ENCODE data around the gene CLINT1. TPM values are rescaled to one million over a fixed set of nuclear protein-coding genes. Genes with fewer than 3 reads are reported as not detected.

CLINT1 gene
- total RNA-seq, 1 experiment from 2014 or later = 137 TPM

DNA sequence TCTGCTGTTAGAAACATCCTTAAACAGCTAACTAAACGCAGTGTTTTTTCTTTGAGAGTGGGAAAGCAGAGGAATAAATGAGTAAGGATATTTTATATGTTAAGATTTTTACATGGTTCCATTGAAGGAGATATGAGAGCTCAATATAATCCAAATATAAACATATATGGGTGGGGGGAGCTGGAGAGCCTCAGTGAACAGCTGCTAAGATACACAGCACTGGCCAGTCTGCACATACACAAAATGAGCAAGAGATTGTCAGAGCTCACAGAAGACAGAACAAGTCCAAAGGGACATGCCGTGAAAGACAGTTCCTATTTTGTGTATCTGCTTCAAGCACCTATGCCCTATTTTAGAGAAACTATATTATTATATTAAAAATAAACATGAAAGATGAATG lies 46.9 kb downstream of the CLINT1 start:
- DNase-seq = no peak
- no peak overlapping the region for H3K4me3 ChIP-seq
- peaks cover 70% of the 10 kb centered on the region for H3K36me3 ChIP-seq
- H3K9me3 ChIP-seq = no peaks in the 10 kb centered on the region
- H3K27me3 ChIP-seq = no peaks in the 10 kb centered on the region

DNA sequence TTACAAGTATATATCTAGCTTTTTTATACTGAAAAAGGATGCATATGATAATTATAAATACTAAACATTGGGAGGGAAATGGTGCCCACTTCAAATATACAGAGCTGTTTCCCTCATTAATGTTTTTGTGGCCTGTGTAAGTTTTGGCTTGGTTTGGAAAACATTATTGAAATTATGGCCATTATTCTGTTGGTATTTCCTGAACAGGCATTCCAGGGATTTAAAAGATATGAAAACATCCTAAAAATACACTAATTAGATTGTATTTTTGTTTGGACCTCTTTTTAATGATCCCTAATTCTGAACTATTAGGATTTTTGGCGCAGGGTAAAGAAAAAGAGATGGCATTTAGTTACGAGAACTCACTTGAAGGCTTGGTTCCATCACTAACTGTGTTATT lies 50.9 kb downstream of the CLINT1 start:
- Histone ChIP-seq H3K9me3 (no peaks in the 10 kb centered on the region), H3K27me3 (no peaks in the 10 kb centered on the region), H3K36me3 (peaks cover 72% of the 10 kb centered on the region), H3K4me3 (no peak overlapping the region)
- no peak for DNase-seq

DNA sequence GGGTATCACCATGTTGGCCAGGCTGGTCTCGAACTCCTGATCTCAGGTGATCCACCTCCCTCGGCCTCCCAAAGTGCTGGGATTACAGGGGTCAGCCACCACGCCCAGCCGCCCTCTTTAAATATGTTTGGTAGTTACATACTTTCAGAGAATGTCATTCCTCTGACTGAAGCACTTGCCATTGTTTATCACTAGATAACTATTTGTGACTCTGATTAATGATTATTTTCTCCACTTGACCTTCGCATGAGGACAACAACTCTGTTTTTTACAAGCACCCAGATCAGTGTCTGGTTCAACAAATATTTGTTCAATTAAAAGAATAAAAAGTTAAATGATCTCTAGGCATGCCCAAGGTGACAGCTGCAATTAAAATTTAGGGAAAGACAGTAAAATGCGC lies 56.2 kb downstream of the CLINT1 start:
- no peak for DNase-seq
- Histone ChIP-seq H3K9me3 (no peaks in the 10 kb centered on the region), H3K4me3 (no peak overlapping the region), H3K27me3 (no peaks in the 10 kb centered on the region), H3K36me3 (peaks cover 58% of the 10 kb centered on the region)

DNA sequence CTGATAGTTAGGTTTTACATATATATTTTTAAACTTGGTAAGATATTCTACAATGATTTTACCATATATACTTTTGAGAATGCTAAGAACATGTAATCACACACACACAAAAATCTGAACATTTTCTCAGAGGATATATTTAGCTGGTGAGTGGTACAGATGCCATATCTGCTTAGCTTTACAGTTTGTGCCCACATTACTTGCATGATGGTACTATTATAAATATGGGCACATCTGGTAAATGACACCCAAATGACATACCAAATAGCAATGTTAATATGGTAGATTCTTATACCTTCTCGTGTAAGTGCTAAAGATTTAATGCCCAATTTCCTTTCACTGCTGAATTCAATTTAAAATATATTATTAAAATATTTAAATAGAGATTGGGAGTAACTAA lies 58.8 kb downstream of the CLINT1 start:
- Histone ChIP-seq H3K36me3 (peaks cover 50% of the 10 kb centered on the region), H3K27me3 (no peaks in the 10 kb centered on the region), H3K4me3 (no peak overlapping the region), H3K9me3 (no peaks in the 10 kb centered on the region)
- DNase-seq = no peak

DNA sequence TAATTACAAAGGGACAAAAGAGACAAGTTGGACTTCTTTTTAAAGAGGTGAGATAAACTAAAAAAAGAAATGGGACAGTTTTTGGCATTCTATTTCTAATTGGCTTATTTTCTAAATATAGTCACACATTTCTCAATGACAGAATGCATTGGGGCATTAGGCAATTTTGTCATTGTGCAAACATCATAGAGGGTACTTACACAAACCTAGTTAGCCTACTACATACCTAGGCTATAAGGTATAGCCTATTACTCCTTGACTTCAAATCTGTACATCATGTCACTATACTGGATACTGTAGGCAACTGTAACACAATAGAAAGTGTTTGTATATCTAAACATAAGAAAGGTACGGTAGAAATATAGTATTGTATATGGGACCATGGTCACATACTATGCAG lies 59.4 kb downstream of the CLINT1 start:
- peaks cover 47% of the 10 kb centered on the region for H3K36me3 ChIP-seq
- H3K4me3 ChIP-seq = no peak overlapping the region
- no peak for DNase-seq
- H3K9me3 ChIP-seq = no peaks in the 10 kb centered on the region
- no peaks in the 10 kb centered on the region for H3K27me3 ChIP-seq

DNA sequence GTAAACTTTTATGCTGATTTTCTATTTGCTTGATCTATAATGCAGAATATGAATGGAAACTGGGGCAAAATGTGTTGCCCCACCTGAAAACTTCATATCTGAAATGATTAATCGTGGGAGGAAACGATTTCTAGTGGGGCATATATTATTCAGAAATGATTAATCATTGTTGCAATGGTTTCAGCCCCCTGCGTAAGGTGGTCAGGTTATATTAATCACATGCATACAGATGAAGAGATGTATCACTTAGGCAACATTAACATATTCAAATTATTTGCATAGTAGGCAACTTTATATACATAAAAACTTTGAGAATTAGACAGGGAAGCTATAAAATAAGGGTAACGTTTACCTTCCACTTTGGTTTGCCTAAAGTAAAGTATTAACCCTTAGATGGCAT lies 65.6 kb downstream of the CLINT1 start:
- no peak overlapping the region for H3K4me3 ChIP-seq
- H3K36me3 ChIP-seq = peaks cover 64% of the 10 kb centered on the region
- DNase-seq = no peak
- no peaks in the 10 kb centered on the region for H3K27me3 ChIP-seq
- H3K9me3 ChIP-seq = no peaks in the 10 kb centered on the region

DNA sequence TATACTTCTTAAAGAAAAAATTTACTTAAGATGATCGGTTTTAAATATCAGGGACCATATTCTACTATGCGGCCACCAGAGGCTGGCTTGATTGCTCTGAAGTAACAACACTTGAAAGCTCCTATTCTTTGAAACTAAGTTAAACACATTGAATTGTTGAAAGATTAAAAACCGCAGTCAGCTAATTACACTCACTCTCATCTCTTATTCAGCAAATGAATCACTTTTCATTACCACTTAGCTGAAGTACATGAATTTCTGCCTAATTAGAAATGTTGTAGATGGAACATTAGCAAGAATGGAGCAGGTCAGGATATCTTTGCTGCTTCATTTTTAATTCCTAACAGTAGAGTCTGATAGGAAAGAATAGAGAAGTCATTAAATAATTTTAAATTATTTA lies 73.1 kb downstream of the CLINT1 start:
- no peak overlapping the region for H3K4me3 ChIP-seq
- no peaks in the 10 kb centered on the region for H3K27me3 ChIP-seq
- H3K36me3 ChIP-seq = peaks cover 63% of the 10 kb centered on the region
- no peaks in the 10 kb centered on the region for H3K9me3 ChIP-seq
- no peak for DNase-seq

DNA sequence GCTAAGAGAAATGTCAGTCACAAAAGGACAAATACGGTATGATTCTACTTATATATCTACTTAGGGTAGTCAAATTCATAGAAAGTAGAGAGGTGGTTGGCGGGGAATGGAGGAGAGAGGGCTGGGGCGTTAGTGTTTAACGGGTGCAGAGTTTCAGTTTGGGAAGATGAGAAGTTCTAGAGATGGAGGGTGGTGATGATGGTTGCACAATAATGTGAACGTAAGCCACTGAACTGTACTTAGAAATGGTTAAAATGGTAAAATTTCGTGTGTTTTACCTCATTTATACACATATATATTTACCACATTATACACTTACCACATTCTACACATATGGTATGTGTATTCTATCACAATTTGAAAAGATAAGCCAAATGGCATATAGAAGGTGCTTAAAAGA lies 79.7 kb downstream of the CLINT1 start:
- DNase-seq = no peak
- H3K36me3 ChIP-seq = peaks cover 11% of the 10 kb centered on the region
- no peaks in the 10 kb centered on the region for H3K9me3 ChIP-seq
- H3K27me3 ChIP-seq = no peaks in the 10 kb centered on the region
- H3K4me3 ChIP-seq = no peak overlapping the region

DNA sequence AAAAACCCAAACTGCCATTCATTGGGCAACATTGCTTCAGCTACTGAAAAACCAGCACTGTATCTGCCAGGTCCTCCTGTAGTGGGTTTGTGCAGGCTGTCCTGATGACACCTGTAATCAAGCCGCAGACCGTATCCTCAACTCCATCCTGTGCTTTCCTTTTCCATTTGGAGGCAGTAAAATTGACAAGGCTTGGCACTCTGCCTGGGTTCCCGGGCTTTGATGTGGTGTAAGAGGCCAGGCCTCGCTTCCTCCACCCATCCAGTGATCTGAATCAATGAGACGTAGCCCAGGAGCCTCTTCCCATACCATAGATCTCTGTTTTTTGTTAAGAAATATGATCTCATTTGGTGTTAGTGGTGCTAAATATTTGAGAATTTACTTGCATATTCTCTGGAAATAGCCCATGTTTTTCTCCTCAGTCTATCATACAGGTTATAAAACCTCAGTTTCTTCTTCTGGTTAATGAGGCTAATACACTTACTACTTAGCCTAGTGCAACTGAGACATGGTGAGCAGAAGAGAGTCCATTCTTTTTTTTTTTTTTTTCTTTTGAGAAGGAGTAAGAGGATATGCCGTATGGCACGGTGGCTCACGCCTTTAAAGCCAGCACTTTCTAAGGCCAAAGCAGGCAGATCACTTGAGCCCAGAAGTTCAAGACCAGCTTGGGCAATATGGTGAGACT lies 80.7 kb downstream of the CLINT1 start:
- Histone ChIP-seq H3K4me3 (no peak overlapping the region), H3K36me3 (peaks cover 2% of the 10 kb centered on the region; the same call in 1 of the 2 replicates), H3K9me3 (no peaks in the 10 kb centered on the region), H3K27me3 (no peaks in the 10 kb centered on the region)
- peak; percentile 25 for DNase-seq

DNA sequence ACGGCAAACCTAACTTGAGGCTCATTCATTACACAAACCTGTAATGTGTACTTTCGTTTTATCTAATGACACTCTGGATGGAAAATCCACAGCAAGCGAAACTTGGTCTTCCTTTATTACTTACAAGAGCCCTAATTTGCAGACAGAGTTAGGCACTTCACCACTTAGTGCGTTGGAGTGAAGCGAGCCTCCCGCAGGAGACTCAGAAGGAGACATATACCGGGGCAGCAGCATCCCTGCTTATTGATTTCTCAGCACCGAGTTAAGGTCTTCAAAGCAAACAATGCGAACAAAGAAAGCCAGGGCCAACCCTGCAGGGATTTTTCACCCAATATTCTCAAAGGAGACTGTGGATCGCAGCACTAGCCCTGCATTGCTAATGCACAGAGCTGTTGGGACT lies 86.8 kb downstream of the CLINT1 start:
- no peak overlapping the region for H3K4me3 ChIP-seq
- H3K36me3 ChIP-seq = no peaks in the 10 kb centered on the region
- no peak for DNase-seq
- no peaks in the 10 kb centered on the region for H3K27me3 ChIP-seq
- no peaks in the 10 kb centered on the region; the same call in 1 of the 2 replicates for H3K9me3 ChIP-seq

DNA sequence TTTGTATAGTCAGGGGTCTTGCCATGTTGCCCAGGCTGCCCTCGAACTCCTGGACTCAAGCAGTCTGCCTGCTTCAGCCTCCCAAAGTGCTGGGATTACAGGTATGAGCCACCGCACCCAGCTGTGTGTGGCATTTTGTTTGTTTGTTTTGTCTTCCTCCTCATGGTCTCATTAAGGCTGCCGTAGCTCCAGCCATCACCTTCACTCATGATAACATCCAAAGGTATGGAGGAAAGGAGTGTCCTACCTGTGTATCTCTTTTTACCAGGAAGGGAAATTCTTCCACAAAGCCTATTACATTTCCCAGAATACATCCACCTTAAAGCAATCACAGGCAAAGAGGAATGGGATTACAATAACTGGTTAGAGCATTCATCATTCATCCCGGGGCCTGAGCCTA lies 88.3 kb downstream of the CLINT1 start:
- H3K9me3 ChIP-seq = no peaks in the 10 kb centered on the region; the same call in 1 of the 2 replicates
- H3K27me3 ChIP-seq = no peaks in the 10 kb centered on the region
- H3K4me3 ChIP-seq = no peak overlapping the region
- H3K36me3 ChIP-seq = no peaks in the 10 kb centered on the region
- no peak for DNase-seq

DNA sequence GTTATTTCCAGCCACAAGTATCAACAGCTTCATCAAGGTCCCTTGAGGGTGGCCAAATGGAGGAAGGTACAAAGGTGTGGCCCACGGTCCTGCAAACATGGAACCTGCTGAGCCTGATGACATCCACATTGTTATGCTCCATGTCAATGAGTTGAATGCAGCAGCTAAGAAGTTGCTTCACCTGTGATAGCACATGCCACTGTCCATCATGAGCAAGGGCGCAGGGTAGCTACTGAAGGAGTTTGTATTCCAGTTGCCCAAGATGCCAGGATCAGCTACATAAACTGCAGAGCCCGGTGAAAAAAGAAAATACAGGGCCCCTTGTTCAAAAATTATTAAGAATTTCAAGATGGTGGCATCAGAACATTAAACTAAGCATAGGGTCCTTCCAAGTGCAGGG lies 91.3 kb downstream of the CLINT1 start:
- H3K9me3 ChIP-seq = no peaks in the 10 kb centered on the region; the same call in 1 of the 2 replicates
- no peaks in the 10 kb centered on the region for H3K36me3 ChIP-seq
- no peak overlapping the region for H3K4me3 ChIP-seq
- no peaks in the 10 kb centered on the region for H3K27me3 ChIP-seq
- no peak for DNase-seq

DNA sequence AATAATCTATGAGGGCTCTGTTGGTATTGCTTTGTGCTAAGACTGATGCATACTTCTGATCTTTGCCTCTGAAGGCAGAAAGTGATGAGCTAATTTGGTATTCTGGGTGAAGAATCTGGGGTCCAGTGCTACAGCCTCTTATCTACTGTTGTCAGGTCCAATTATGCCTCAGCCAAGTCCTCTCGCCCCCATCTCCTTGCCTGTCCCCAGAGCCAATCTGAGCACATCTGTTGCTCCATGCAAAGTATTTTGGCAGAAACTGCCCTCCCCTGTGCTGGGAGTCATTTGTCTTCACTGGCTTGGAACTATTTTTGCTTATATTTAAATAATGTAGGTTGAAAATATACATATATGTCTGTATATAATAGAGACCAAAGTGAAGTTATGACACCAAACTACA lies 92.0 kb downstream of the CLINT1 start:
- DNase-seq = no peak
- Histone ChIP-seq H3K9me3 (no peaks in the 10 kb centered on the region; the same call in 1 of the 2 replicates), H3K27me3 (no peaks in the 10 kb centered on the region), H3K4me3 (no peak overlapping the region), H3K36me3 (no peaks in the 10 kb centered on the region)

DNA sequence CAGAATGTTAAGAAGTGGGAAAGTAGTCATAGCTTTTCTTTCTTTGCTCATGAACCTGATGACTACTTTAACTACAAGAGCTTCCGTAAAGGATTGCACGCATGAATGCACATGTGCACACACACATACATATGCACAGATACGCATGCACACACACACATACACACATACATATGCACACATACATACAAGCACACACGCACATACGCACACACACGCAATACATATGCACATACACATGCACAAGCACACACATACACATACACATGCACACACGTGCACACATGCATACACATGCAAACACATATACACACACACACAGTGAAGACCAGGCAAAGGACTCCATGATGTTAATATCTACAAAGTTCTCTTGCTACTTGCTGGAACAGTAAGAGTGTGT lies 92.5 kb downstream of the CLINT1 start:
- DNase-seq = no peak
- no peak overlapping the region for H3K4me3 ChIP-seq
- H3K27me3 ChIP-seq = no peaks in the 10 kb centered on the region
- H3K9me3 ChIP-seq = no peaks in the 10 kb centered on the region; the same call in 1 of the 2 replicates
- H3K36me3 ChIP-seq = peaks cover 2% of the 10 kb centered on the region; the same call in 1 of the 2 replicates

DNA sequence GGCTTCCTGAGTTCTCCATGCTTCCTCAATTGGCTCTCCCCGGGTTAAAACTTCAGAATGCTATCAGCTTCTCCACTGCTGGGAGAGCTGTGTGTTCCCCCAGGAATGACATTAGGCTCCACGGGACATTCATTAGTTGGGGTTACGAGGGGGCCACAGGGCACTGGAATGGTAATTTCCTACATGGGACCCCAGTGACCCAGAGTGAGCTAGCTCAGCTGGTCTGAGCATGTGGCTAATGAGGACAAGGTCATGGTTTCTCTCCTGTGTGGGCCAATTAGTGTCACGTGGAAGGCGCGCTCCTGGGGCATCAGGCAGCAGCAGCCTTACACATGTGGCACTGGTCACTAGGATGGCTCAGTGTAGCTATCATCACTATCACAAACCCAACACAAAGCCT lies 94.4 kb downstream of the CLINT1 start:
- no peaks in the 10 kb centered on the region for H3K9me3 ChIP-seq
- H3K27me3 ChIP-seq = no peaks in the 10 kb centered on the region
- peaks cover 7% of the 10 kb centered on the region; the same call in 1 of the 2 replicates for H3K36me3 ChIP-seq
- no peak overlapping the region for H3K4me3 ChIP-seq
- DNase-seq = no peak

DNA sequence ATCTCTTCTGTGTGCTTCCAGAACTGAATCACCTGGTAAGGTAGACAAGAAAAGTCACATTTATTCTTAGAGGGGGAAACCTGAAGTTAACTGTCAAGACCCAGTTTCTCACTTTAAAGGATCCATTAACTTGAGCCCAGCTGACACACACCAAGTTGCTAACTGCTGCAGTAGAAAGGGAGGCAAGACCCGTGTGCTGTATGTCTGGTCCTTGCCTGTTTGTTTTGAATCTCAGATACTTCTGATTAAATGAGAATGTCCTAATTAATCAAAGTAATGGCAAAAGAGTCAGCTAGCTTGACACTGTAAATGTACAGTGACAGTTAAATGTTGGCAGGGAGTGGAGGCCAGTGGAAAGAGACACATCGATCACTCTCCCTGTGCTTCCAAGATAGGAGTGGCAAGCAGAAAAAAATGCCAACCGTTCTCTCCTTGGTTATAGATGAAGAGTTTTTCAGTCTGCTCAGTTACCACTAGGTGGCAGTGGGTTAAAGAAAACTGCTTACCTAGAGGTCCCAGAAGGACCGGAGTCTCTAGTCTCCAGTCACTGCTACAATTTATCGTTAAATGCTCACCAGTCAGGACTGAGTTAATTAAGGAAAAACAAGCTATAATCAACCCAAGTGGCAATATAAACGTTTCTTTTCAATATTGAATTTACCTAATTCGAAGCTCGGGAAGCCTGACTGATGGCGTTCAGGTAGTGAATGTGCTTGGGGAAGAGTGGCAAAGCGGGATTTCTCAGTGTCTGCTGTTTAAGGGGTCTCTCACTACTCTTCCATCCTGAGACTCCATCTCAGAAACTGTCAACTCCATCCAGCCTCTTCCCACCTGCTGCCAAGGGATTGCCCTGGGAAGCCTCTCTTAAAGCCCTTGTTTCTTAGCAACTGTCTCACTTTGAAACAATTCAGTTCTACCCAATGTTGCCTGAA lies 97.0 kb downstream of the CLINT1 start:
- Histone ChIP-seq H3K4me3 (no peak overlapping the region), H3K27me3 (no peaks in the 10 kb centered on the region), H3K36me3 (peaks cover 12% of the 10 kb centered on the region), H3K9me3 (no peaks in the 10 kb centered on the region)
- no peak for DNase-seq

DNA sequence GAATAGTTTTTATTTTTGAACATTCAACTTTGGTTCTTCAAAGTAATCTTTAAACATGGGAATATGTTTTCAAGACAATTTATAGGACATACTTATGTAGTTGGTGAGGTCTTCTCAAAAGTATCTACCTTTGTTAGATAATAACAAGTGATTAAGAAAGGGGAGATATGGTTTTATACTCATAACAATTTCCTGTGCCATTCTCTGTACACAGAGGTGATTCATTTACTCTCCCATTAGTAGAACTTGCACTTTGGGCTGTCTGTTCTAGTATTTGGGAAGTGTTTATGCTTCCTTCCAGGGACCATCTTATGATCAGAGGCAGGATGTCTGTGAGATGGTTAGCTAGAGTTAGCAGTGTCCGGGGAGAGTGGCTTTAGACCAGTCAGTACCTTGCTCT lies 100.2 kb downstream of the CLINT1 start:
- no peak overlapping the region for H3K4me3 ChIP-seq
- DNase-seq = no peak
- no peaks in the 10 kb centered on the region for H3K9me3 ChIP-seq
- no peaks in the 10 kb centered on the region for H3K27me3 ChIP-seq
- H3K36me3 ChIP-seq = peaks cover 31% of the 10 kb centered on the region

DNA sequence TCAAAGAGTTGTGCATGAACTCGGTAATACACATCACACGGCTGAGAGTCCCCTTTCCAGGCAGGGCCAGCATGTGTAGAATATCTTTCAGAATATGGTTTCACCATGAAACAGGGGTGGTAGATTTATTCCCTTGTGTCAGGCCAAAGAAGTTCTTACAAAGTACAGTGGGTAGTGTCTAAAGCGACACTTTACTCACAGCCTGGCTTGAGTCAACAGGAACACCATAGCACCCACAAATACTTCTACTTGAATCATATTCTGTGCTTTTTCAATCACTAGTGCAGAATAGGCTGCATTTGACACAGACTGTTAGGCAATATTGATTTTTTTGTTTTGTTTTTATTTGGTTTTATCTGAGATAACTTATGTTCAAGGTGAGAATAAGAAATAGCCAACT lies 102.8 kb downstream of the CLINT1 start:
- no peaks in the 10 kb centered on the region for H3K27me3 ChIP-seq
- no peak for DNase-seq

More for the DNA sequence above, 102.8 kb downstream of the CLINT1 start:
- no peak overlapping the region for H3K4me3 ChIP-seq
- H3K36me3 ChIP-seq = peaks cover 45% of the 10 kb centered on the region
- H3K9me3 ChIP-seq = no peaks in the 10 kb centered on the region

All from MG63 (cell line).